Activated naive CD8-positive, alpha-beta T cell treated with anti-CD3 and anti-CD28 coated beads, Interleukin-2, amount 10 ng/mL, durations not matched to agents 7 days and 5 days (primary cell): ENCODE data around the gene B3GNT3. TPM values are rescaled to one million over a fixed set of nuclear protein-coding genes. Genes with fewer than 3 reads are reported as not detected.

Source experiments
- ATAC-seq: fragments of 150-1000 bp; cut with Tn5 transposase; one replicate; pipeline ENCODE4 v1.10.0; 2021; ENCODE audit warnings: low read depth, moderate library complexity
- POLR2A ChIA-PET: fragments of 350-600 bp; sonication (Branson Sonifier 250); formaldehyde crosslinking; loops from one replicate; lab custom pipeline; 2021; ENCODE audit warnings: antibody characterized with exemption; lab: Charles Lee
- DNase-seq: peaks from one replicate; pipeline ENCODE4 v3.0.0; 2021
- H3K27ac Mint-ChIP-seq: one replicate; pipeline ENCODE4 v1.8.0; 2022; ENCODE audit warnings: mild to moderate bottlenecking, mixed read lengths
- H3K27me3 Mint-ChIP-seq: one replicate; pipeline ENCODE4 v1.8.0; 2022; ENCODE audit warnings: mild to moderate bottlenecking, moderate library complexity, mixed read lengths
- H3K36me3 Mint-ChIP-seq: one replicate; pipeline ENCODE4 v1.8.0; 2021; ENCODE audit warnings: mild to moderate bottlenecking, mixed read lengths
- H3K4me1 Mint-ChIP-seq: one replicate; pipeline ENCODE4 v1.8.0; 2021; ENCODE audit warnings: mixed read lengths
- H3K4me3 Mint-ChIP-seq: one replicate; pipeline ENCODE4 v1.8.0; 2022; ENCODE audit warnings: mild to moderate bottlenecking, moderate library complexity, mixed read lengths
- H3K9me3 Mint-ChIP-seq: one replicate; pipeline ENCODE4 v1.8.0; 2021; ENCODE audit warnings: mixed read lengths
- total RNA-seq, 2 experiments: library from RNA; stranded (reverse); gene quantifications; one replicate each; pipeline ENCODE4 v1.2.3, GENCODE V29; 2021

Gene B3GNT3
- total RNA-seq = not detected

DNA sequence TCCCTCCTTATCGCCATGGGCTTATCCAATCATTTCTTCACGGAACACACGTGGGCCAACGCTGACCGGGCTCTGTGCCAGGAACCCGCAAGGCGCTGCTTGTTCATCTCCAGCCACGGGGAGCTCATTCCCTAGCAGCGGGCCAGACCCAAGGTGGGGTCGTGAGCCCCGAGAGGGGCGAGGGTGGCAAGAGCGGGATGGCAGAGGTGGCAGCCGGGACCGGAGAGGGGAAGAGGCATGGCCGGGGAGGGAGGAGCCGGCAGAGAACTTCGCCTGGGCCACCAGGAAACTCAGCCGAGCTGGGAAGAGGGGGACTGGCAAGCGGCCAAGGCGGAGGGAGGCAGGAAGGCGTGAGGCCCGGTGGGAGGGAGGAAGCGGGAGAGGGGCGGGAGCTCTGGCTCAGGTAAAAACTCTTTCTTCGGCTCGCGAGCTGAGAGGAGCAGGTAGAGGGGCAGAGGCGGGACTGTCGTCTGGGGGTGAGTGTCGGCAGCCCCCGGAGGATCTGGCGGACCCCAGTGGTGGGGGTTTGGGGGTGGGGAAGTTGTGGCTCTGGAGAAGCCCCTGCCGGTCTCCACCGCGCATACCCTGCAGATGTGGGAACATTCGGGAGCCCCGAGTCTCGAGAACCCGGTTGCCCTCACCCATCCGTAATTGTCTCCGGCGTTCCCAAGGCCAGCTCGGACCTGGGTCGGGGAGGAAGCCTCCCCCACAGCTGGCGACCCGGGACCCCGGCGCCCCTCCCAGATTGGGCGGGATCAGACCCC lies at the start of gene B3GNT3:
Gene B3GNT3 (plus strand): TSS at position 408 of the 764 bp plus-strand sequence. CDS start 12,670 bp downstream, outside the sequence.
- no peaks in the 10 kb centered on the region for H3K36me3 Mint-ChIP-seq
- peaks cover 8% of the 10 kb centered on the region for H3K4me1 Mint-ChIP-seq
- DNase-seq (peak; percentile 43), ATAC-seq (no peak)
- POLR2A ChIA-PET = interaction anchor here (0.5 to 2.1 kb wide), 5 partner anchors 9 to 64 kb away, joined by 3 to 6 read pairs (median 5); partner anchors contain the start of gene RPL18A
- H3K27me3 Mint-ChIP-seq = peaks cover 22% of the 10 kb centered on the region
- peak within 1 kb of the TSS; percentile 50 for H3K4me3 Mint-ChIP-seq
- no peaks in the 10 kb centered on the region for H3K9me3 Mint-ChIP-seq
- H3K27ac Mint-ChIP-seq = no peak within 1 kb of the TSS

GRCh38 chr19:17747205-17748098 lies 47.5 kb upstream of the B3GNT3 start:
- Mint-ChIP-seq H3K27ac (peak overlapping the region; percentile 79), H3K27me3 (no peaks in the 10 kb centered on the region), H3K9me3 (no peaks in the 10 kb centered on the region), H3K4me3 (peak overlapping the region; percentile 80), H3K4me1 (peaks cover 27% of the 10 kb centered on the region), H3K36me3 (no peaks in the 10 kb centered on the region)
- peak; percentile 99 for DNase-seq
- peak; percentile 90 for ATAC-seq
- POLR2A ChIA-PET = interaction anchor here (0.5 to 1.5 kb wide), 4 partner anchors 14 to 1253 kb away, joined by 3 to 5 read pairs (median 4); partner anchors contain the start of gene MAP1S

DNA sequence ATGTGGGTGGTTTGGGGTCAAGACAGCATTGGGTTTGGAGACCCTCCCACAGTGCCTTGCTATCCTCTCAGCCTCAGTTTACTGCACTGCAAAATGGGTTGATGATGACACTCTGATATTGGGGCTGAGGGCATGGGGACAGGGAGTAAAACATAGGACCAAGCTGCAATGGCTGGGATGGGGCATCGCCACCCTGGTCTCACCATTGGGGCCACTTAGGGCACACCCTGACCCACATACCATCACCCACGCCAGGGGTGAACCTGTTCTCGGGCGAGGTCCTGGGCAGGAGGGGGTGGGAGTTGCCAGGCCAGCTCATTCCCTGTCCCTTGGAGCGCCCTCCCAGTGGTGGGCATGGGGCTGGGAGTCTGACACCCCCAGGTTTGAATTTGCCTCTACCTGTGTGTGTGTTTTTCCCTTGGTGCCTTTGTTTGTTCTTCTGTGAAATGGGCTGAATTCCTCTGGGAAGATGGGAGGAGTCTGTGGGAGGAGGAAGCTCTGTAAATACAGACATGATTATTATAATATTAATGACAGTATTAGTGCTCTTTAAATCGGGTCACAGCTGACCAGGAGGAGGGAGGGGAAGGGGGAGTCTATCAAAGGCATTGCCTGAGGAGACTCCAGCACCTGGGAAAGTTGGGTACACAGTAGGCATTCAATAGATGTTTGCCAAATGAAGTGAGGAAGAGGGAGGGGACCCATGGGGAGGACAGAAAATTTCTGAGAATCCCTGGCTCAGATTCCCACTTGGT lies 45.9 kb upstream of the B3GNT3 start:
- Mint-ChIP-seq H3K4me1 (peaks cover 30% of the 10 kb centered on the region), H3K27me3 (no peaks in the 10 kb centered on the region), H3K4me3 (peak overlapping the region; percentile 74), H3K36me3 (no peaks in the 10 kb centered on the region), H3K9me3 (no peaks in the 10 kb centered on the region), H3K27ac (peak overlapping the region; percentile 93)
- POLR2A ChIA-PET = interaction anchor here (0.6 kb wide), 1 partner anchor 8 kb away, joined by 4 read pairs; no protein-coding TSS in a partner anchor
- DNase-seq (no peak), ATAC-seq (no peak)

DNA sequence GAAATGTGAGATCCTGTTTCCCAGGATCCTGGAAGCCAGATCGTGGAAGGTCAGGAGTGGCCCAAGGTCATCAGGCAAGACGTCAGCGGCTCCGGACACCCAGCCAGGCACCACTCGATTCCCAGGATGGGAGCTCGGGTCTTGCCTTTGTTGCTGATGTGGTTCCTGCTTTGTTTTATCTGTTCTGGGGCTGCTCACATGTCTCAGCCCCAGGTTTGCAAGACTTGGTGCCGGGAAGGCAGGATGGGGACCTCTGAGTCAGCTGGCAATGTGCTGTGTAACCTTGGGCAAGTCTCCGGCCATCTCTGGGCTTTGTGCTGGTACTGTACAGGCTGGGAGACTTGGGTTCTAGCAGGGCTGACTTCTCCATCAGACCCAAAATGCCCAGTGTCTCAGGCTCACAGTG lies 45.0 kb upstream of the B3GNT3 start:
- H3K27ac Mint-ChIP-seq = peak overlapping the region; percentile 93
- peaks cover 5% of the 10 kb centered on the region for H3K36me3 Mint-ChIP-seq
- H3K27me3 Mint-ChIP-seq = no peaks in the 10 kb centered on the region
- ATAC-seq (no peak), DNase-seq (no peak)
- H3K4me1 Mint-ChIP-seq = peaks cover 38% of the 10 kb centered on the region
- peak overlapping the region; percentile 74 for H3K4me3 Mint-ChIP-seq
- POLR2A ChIA-PET = interaction anchor here (0.7 kb wide), 1 partner anchor 274 kb away, joined by 3 read pairs; no protein-coding TSS in a partner anchor
- H3K9me3 Mint-ChIP-seq = no peaks in the 10 kb centered on the region

GRCh38 chr19:17751103-17751911 lies 43.6 kb upstream of the B3GNT3 start, which contains the start of gene FCHO1:
Gene FCHO1, plus strand, starts transcription at chr19:17751477. Its CDS starts 3,688 bp downstream, at chr19:17755165.
- DNase-seq = peak; percentile 85
- H3K27me3 Mint-ChIP-seq = no peaks in the 10 kb centered on the region
- POLR2A ChIA-PET = interaction anchor here (0.6 to 1.4 kb wide), 13 partner anchors 10 to 1164 kb away, joined by 3 to 10 read pairs (median 4); partner anchors contain the start of genes CCDC124, DDA1, JAK3 and MAP1S
- H3K27ac Mint-ChIP-seq = peak within 1 kb of the TSS; percentile 93
- peaks cover 48% of the 10 kb centered on the region for H3K4me1 Mint-ChIP-seq
- peak; percentile 69 for ATAC-seq
- peaks cover 10% of the 10 kb centered on the region for H3K36me3 Mint-ChIP-seq
- peak within 1 kb of the TSS; percentile 94 for H3K4me3 Mint-ChIP-seq
- H3K9me3 Mint-ChIP-seq = no peaks in the 10 kb centered on the region

GRCh38 chr19:17751912-17752273 lies 43.0 kb upstream of the B3GNT3 start:
- peaks cover 15% of the 10 kb centered on the region for H3K36me3 Mint-ChIP-seq
- POLR2A ChIA-PET = interaction anchor here (1.0 to 1.4 kb wide), 7 partner anchors 15 to 443 kb away, joined by 3 to 10 read pairs (median 4); partner anchors contain the start of genes CCDC124, DDA1, JAK3 and MAP1S
- DNase-seq (no peak), ATAC-seq (no peak)
- no peaks in the 10 kb centered on the region for H3K9me3 Mint-ChIP-seq
- peak overlapping the region; percentile 93 for H3K27ac Mint-ChIP-seq
- peak overlapping the region; percentile 94 for H3K4me3 Mint-ChIP-seq
- peaks cover 44% of the 10 kb centered on the region for H3K4me1 Mint-ChIP-seq
- no peaks in the 10 kb centered on the region for H3K27me3 Mint-ChIP-seq

GRCh38 chr19:17752865-17753639 lies 41.9 kb upstream of the B3GNT3 start:
- ATAC-seq = no peak
- Mint-ChIP-seq H3K4me1 (peaks cover 40% of the 10 kb centered on the region), H3K27me3 (no peaks in the 10 kb centered on the region), H3K9me3 (no peaks in the 10 kb centered on the region), H3K27ac (no peak overlapping the region), H3K4me3 (no peak overlapping the region), H3K36me3 (peaks cover 22% of the 10 kb centered on the region)
- POLR2A ChIA-PET = interaction anchor here (1.7 to 1.8 kb wide), 2 partner anchors 10 to 34 kb away, joined by 4 to 9 read pairs; partner anchors contain the start of gene MAP1S
- DNase-seq = no peak

DNA sequence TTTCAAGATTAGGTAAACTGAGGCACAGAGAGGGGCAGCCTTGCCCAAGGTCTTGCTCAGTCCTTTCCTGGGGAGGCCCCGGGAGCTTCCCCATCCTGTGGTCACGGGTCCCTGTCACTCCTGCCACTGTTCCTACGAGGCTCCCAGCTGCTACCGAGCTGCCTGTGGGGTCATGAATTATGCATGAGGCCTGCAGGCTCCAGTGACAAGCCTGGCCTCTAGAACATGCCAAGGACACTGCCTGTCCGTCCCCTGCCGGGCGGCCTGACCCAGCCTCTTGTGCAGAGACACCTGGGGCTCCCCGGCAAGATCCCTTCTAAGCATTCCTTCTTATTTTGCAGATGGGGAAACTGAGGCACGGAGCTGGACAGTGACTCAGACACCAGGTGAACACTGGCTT lies 41.0 kb upstream of the B3GNT3 start:
- H3K36me3 Mint-ChIP-seq = peaks cover 26% of the 10 kb centered on the region
- no peak overlapping the region for H3K4me3 Mint-ChIP-seq
- H3K27ac Mint-ChIP-seq = peak overlapping the region; percentile 79
- DNase-seq = no peak
- H3K9me3 Mint-ChIP-seq = no peaks in the 10 kb centered on the region
- POLR2A ChIA-PET = interaction anchor here (1.7 to 1.8 kb wide), 2 partner anchors 9 to 35 kb away, joined by 4 to 9 read pairs; partner anchors contain the start of gene MAP1S
- peaks cover 41% of the 10 kb centered on the region for H3K4me1 Mint-ChIP-seq
- H3K27me3 Mint-ChIP-seq = no peaks in the 10 kb centered on the region
- no peak for ATAC-seq

- peak overlapping the region; percentile 32 for H3K4me3 Mint-ChIP-seq
- no peak for ATAC-seq
- H3K27me3 Mint-ChIP-seq = no peaks in the 10 kb centered on the region
- peaks cover 36% of the 10 kb centered on the region for H3K4me1 Mint-ChIP-seq
- H3K9me3 Mint-ChIP-seq = no peaks in the 10 kb centered on the region
- peaks cover 31% of the 10 kb centered on the region for H3K36me3 Mint-ChIP-seq
- DNase-seq = no peak
- H3K27ac Mint-ChIP-seq = peak overlapping the region; percentile 79
- POLR2A ChIA-PET = interaction anchor here (0.5 to 1.8 kb wide), 4 partner anchors 8 to 36 kb away, joined by 3 to 9 read pairs (median 4); partner anchors contain the start of gene MAP1S
Measured at GRCh38 chr19:17754634-17755442, 40.1 kb upstream of the B3GNT3 start.

DNA sequence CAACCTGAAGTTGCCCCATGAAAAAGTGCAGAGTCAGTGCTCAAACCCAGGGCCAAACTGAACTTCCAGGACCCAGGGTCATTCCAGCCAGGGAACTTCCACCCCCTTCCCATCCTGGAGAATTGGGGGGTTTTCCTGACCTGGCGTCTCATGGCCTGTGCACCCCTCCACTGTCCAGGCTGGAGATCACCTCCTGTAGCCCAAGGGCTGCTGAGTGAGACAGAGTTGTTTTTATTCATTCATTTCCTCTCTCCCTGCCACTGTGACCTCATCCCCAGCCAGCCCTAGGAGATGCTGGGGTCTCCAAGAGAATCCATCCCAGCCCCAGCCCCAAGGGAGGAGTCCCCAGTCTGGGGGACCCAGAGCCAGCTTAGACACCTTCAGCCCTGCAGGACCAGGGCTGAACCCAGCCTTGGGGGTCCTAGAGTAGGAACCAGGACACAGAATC lies 39.5 kb upstream of the B3GNT3 start:
- H3K4me1 Mint-ChIP-seq = peaks cover 38% of the 10 kb centered on the region
- H3K9me3 Mint-ChIP-seq = no peaks in the 10 kb centered on the region
- H3K36me3 Mint-ChIP-seq = peaks cover 34% of the 10 kb centered on the region
- H3K4me3 Mint-ChIP-seq = no peak overlapping the region
- H3K27me3 Mint-ChIP-seq = no peaks in the 10 kb centered on the region
- H3K27ac Mint-ChIP-seq = peak overlapping the region; percentile 39
- DNase-seq = no peak
- POLR2A ChIA-PET = interaction anchor here (0.6 to 0.8 kb wide), 2 partner anchors 17 to 20 kb away, joined by 3 read pairs; no protein-coding TSS in a partner anchor
- no peak for ATAC-seq
